ENCODE data around the gene PPP2R3A. TPM values are rescaled to one million over a fixed set of nuclear protein-coding genes. Genes with fewer than 3 reads are reported as not detected.

The PPP2R3A gene
- total and polyA plus RNA-seq, 9 of the 15 experiments (the other 6 are each of a cell fraction or from before 2014, with no cell fraction given), result 0.10 to 0.50 (median 0.24) TPM

DNA sequence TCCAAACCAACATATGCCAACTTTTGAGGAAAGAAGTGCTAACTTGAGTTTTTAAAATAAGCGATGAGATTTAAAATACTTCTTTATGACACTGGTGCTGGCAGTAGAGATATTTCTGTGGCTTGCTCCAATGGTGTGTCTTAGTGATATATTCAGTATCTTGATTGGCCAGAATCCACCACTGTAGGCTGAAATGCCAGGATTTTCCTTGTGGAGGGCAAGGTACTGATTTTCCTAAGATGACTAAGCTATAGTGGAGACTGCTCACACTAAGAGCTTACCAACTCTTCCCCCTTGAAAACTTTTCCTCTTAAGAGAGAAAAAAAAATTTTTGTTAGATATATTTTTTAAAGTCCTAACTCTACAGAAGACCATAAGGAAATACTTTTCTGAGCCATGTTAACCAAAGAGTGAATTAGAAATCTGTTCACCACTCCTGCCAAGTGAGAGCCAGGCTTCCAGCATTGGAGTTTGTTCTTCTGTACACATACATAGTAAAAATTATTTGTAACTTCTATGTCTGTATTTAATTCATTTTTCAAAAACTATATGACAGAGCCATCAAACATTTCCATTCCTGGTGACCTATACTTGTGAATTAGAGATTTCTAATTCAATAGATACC lies 109.1 kb downstream of the PPP2R3A start:
- Histone ChIP-seq H4K20me1 (replicated peaks; ENCODE audit: control insufficient read depth, insufficient read depth, low read length) (no peaks in the 10 kb centered on the region), H2AFZ (ENCODE audit: low read depth, low read length) (no peak overlapping the region), H3K4me3 (no peak overlapping the region), H3K4me2 (ENCODE audit: insufficient read depth, low read length) (no peak overlapping the region), H3K27me3 (ENCODE audit: control insufficient read depth in 2 of 2, insufficient read depth in 2 of 2, low read length in 2 of 2) (no peaks in the 10 kb centered on the region), H3K9me1 (ENCODE audit: control insufficient read depth, insufficient read depth, low read length) (no peaks in the 10 kb centered on the region), H3K9me3 (replicated peaks; ENCODE audit: control insufficient read depth, insufficient read depth, low read depth, low read length) (no peaks in the 10 kb centered on the region), H3K4me1 (replicated peaks in 1 of 2; ENCODE audit: control insufficient read depth in 2 of 2, insufficient read depth in 2 of 2, low read length in 2 of 2) (no peaks in the 10 kb centered on the region), H3K27ac (ENCODE audit: extremely low read depth, low read depth, low read length) (no peak overlapping the region), H3K9ac (ENCODE audit: insufficient read depth in 1 of 2, low read depth in 2 of 2, low read length in 2 of 2) (no peak overlapping the region), H3K79me2 (ENCODE audit: control insufficient read depth, insufficient read depth, low read length) (no peaks in the 10 kb centered on the region), H3K36me3 (ENCODE audit: control insufficient read depth, insufficient read depth, low read length) (no peaks in the 10 kb centered on the region)
- no TSS peak for BruUV-seq (replicated peaks)
- ChIA-PET POLR2A (interaction anchor here (0.6 kb wide), 1 partner anchor 677 kb away, joined by 3 read pairs; no protein-coding TSS in a partner anchor), CTCF (ENCODE audit: low intra/inter-chr PET ratio) (interaction anchor here (0.6 to 1.6 kb wide), 4 partner anchors 433 to 939 kb away, joined by 3 to 28 read pairs (median 3); partner anchors contain the start of gene STAG1)
- in situ Hi-C loops (cut with MboI) (loop anchor here (5.0 to 25.0 kb wide), 4 partner anchors 173 to 1888 kb away; partner anchors contain the start of gene STAG1), intact Hi-C loops (cut with micrococcal nuclease) (loop anchor here (1.0 to 10.0 kb wide), 9 partner anchors 123 to 1720 kb away; partner anchors contain the start of genes MSL2 and STAG1)
- no peak for ATAC-seq
- FAIRE-seq, result no peak
- DNase-seq (ENCODE audit: extremely low read depth in 1 of 4, low spot score in 3 of 4), result no peak
- 69% methylated on average over 1 of the region's 1 CpG for WGBS (ENCODE audit: insufficient coverage, low coverage, missing lambda C conversion rate)
- TF ChIP-seq HLTF (IDR thresholded peaks at IDR 0.05) (no peak), ZC3H4 (CRISPR knock-in tag; IDR thresholded peaks at IDR 0.05; ENCODE audit: borderline replicate concordance) (no peak), SRSF1 (IDR thresholded peaks at IDR 0.05; ENCODE audit: low read depth, low read length) (no peak), FOXJ3 (CRISPR knock-in tag; IDR thresholded peaks at IDR 0.05) (no peak), CREBBP (IDR thresholded peaks at IDR 0.05; ENCODE audit: low read depth, low read length) (no peak), PTRF (tag; IDR thresholded peaks at IDR 0.05) (no peak), RUNX1 (IDR thresholded peaks at IDR 0.05; ENCODE audit: low read depth) (no peak), HDAC6 (IDR thresholded peaks at IDR 0.05; ENCODE audit: low read depth, low read length) (no peak), JUND (IDR thresholded peaks at IDR 0.05; ENCODE audit: borderline replicate concordance, low read depth, low read length) (no peak), JUND (tag; IDR thresholded peaks at IDR 0.05; ENCODE audit: borderline replicate concordance, low read depth, low read length) (no peak), TFAM (CRISPR knock-in tag; conservative IDR thresholded peaks at IDR 0.05) (no peak), FOXK2 (conservative IDR thresholded peaks at IDR 0.05 in 1 of 2, IDR thresholded peaks at IDR 0.05 in 1 of 2; ENCODE audit: low read depth in 2 of 2) (no peak), ZNF263 (CRISPR knock-in tag; IDR thresholded peaks at IDR 0.05; ENCODE audit: borderline replicate concordance) (no peak), PRPF4 (IDR thresholded peaks at IDR 0.05; ENCODE audit: insufficient read depth, low read depth, low read length, poor library complexity, severe bottlenecking) (no peak)
- TF ChIP-seq, protein P1, sequence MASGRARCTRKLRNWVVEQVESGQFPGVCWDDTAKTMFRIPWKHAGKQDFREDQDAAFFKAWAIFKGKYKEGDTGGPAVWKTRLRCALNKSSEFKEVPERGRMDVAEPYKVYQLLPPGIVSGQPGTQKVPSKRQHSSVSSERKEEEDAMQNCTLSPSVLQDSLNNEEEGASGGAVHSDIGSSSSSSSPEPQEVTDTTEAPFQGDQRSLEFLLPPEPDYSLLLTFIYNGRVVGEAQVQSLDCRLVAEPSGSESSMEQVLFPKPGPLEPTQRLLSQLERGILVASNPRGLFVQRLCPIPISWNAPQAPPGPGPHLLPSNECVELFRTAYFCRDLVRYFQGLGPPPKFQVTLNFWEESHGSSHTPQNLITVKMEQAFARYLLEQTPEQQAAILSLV (tag; IDR thresholded peaks at IDR 0.05), result no peak

Data from K562 (cell line).